ENCODE data around the gene FBXO24.
A peak's percentile ranks its signal among the peaks of the same experiment; 100 is the strongest.
"Not testable (repeated sequence)": the region's sequence is repeated elsewhere in the genome, so short reads cannot be mapped to it uniquely, and the experiment has no call there.

The FBXO24 gene

GRCh38 chr7:100586266-100587025 is at the start of gene FBXO24:
Gene FBXO24 (plus strand): TSS chr7:100586328. CDS start chr7:100586626, 298 bp downstream.
- peak; percentile 100 for DNase-seq

GRCh38 chr7:100536695-100537094 is 49.4 kb upstream of the FBXO24 start:
- not testable (repeated sequence) for DNase-seq

GRCh38 chr7:100538348-100538653 is 47.8 kb upstream of the FBXO24 start:
- no peak for DNase-seq

GRCh38 chr7:100538654-100539435 is 47.3 kb upstream of the FBXO24 start, which contains the start of gene AGFG2:
Gene AGFG2 (plus strand): TSS chr7:100539203. CDS start chr7:100539347, 144 bp downstream.
- peak; percentile 100 for DNase-seq

- no peak for DNase-seq
Observed at GRCh38 chr7:100539436-100540006, 46.6 kb upstream of the FBXO24 start.

- DNase-seq = no peak
Observed at GRCh38 chr7:100540073-100540723, 45.9 kb upstream of the FBXO24 start.

GRCh38 chr7:100541309-100541708 is 44.8 kb upstream of the FBXO24 start:
- DNase-seq = not testable (repeated sequence)

- no peak for DNase-seq
Observed at GRCh38 chr7:100543586-100543985, 42.5 kb upstream of the FBXO24 start.

GRCh38 chr7:100544386-100544785 is 41.7 kb upstream of the FBXO24 start:
- no peak for DNase-seq

- DNase-seq = no peak
Observed at GRCh38 chr7:100544967-100545359, 41.2 kb upstream of the FBXO24 start.

GRCh38 chr7:100545360-100546128 is 40.6 kb upstream of the FBXO24 start:
- peak; percentile 95 for DNase-seq

GRCh38 chr7:100546129-100546925 is 39.8 kb upstream of the FBXO24 start:
- DNase-seq = no peak

GRCh38 chr7:100546926-100547800 is 39.0 kb upstream of the FBXO24 start:
- DNase-seq = no peak

GRCh38 chr7:100547872-100548271 is 38.3 kb upstream of the FBXO24 start:
- DNase-seq = peak; percentile 40

GRCh38 chr7:100548446-100548845 is 37.7 kb upstream of the FBXO24 start:
- DNase-seq = peak; percentile 73

GRCh38 chr7:100552532-100552931 is 33.6 kb upstream of the FBXO24 start:
- DNase-seq = no peak

GRCh38 chr7:100553032-100553431 is 33.1 kb upstream of the FBXO24 start:
- no peak for DNase-seq

GRCh38 chr7:100555701-100556100 is 30.4 kb upstream of the FBXO24 start:
- DNase-seq = no peak

- DNase-seq = no peak
Observed at GRCh38 chr7:100556541-100556940, 29.6 kb upstream of the FBXO24 start.

GRCh38 chr7:100559127-100559526 is 27.0 kb upstream of the FBXO24 start:
- DNase-seq = no peak

Data from fibroblast of skin of right biceps (primary cell).